GM18867 (cell line): ENCODE measurements around the gene SDS.

ENCODE experiments used
- ATAC-seq: cut with Tn5 transposase; IDR thresholded peaks from one replicate; pipeline ENCODE4 v1.9.1; 2021; ENCODE audit warnings: mild to moderate bottlenecking, moderate library complexity; ENCODE audit not compliant: unreplicated experiment

SDS gene

DNA sequence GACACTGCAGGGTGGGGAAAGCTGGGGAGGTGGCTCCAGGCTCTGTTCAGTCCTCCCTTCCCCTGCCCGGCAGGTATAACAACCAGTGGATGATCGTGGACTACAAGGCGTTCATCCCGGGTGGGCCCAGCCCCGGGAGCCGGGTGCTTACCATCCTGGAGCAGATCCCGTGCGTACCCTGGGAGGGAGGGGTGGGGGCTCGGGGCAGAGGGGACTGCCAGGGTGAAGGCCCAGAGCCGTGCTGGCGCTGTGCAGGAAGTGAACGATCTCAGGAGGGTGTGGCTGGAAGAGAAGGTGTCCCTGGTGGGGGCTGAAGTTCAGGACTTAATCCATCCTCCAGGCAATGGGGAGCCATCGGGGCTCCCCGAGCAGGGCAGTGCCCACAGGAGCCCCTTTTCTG is 18.9 kb downstream of the SDS start:
- no peak for ATAC-seq

DNA sequence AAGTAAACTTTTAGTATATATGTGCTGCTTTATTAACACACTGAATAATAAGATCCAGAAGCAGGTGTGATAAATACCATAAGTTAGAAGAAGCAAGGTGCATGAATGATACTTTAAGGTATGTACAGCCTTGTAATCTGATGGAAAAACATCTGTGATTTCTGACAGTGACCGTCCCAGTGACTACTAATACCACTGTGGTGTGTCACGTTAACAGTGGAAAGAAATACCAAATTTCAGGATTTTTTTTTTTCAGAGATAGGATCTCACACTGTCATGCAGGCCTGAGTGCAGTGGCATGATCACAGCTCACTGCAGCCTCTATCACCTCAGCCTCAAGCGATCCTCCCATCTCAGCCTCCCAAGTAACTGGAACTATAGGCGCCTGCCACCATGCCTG is 21.5 kb downstream of the SDS start:
- no peak for ATAC-seq

DNA sequence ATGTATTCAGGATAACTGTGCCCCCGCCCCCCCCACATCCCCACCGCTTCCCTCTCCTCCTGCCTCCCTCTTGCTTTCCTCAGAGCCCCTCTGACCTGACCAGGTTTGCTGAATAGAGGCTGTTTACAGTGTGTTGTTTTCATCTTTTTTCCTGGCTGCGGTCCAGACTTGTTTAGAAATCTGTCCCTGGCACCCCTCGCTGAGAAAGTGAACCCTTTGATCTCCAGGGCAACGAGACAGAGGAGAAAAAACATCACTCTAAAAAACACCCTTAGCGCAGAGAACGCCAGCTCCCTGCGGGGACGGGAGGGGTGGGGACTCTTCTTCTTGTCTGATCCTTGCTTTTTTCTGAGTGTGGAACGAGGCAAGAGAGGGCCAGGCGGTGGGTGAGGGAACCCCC is 22.5 kb downstream of the SDS start:
- no peak for ATAC-seq

DNA sequence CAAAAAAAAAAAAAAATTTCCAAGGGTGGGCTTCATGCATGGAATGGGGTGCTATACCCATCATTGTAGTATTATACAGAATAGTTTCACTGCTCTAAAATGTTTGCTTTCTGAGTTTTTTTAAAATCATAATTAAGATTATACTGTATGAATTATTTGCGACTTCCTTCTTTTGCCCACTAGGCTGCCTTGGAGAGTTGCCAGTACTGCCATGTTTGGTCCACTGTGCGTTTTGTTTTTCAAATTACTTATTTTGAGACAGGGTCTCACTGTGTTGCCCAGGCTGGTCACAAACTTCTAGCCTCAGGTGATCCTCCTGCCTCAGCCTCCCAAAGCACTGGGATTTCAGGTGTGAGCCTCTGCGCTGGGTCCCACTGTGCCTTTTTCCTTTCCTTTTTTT is 25.4 kb downstream of the SDS start:
- ATAC-seq, result no peak

DNA sequence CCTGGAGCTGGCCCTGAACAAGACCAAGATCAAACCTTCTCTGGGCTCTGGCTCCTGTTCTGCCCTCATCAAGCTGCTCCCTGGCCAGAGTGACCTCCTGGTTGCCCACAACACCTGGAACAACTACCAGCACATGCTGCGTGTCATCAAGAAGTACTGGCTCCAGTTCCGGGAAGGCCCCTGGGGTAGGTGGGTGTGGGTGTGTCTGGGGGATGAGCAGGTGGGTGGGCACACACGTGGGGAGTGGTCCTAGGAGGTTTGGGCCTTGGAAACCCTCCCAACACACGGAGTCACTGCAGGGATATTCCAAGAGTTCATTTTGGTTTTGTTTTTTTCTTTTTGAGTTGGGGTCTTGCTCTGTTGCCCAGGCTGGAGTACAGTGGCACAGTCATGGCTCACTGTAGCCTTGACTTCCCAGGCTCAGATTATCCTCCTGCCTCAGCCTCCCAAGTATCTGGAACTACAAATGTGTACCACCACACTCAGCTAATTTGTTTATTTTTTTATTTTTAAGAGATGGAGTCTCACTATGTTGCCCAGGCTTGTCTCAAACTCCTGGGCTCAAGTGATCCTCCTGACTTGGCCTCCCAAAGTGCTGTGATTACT is 28.8 kb downstream of the SDS start:
- ATAC-seq, result no peak

DNA sequence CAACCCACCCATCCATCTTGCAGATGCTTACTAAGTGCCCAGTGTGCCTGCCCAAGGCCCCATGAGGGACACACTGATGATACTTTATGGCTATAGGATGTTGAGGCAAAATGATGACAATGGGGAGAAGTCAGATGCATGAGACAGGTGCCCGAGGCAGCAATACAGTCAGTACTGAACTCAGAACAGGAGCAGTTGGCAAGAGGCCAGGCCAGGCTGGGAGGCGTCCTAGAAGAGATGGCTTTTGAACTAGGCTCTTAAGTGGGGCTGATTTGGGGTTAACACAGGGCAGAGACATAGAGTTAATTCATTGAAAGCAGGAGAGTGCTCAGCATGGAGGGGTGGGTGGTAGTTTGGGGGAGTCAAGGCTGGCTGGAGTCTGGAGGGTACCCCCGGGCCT is 29.7 kb downstream of the SDS start:
- ATAC-seq, result no peak

DNA sequence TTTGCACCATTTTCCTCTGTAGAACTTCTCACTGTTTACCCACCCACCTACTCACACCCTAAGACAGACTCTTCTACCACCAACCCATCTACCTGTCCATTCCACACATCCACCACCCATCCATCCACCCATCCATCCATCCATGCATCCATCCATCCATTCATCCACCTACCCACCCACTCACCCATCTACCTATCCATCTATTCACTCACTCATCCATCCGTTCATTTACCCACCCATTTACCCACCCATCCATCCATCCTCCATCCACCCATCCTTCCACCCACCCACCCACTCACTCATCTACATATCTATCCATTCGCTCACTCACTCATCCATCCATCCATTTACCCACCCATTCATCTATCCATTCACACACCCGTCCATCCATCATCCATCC is 30.2 kb downstream of the SDS start:
- ATAC-seq, result no peak

DNA sequence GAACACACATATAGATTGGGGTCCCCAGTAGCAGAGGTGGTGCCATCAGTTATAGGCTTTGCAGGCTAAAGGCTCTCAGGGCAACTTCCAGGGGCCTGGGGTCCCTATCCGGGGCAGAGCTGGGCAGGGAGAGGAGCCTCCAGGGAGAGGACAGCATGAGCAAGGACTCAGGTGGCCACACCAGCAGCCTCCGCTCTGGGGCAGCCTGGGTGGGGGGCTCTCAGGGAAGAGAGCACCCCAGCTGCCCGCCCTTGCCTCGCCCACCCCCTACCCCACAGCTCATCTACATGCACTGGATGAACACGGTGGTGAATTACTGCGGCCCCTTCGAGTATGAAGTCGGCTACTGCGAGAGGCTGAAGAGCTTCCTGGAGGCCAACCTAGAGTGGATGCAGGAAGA is 31.3 kb downstream of the SDS start:
- no peak for ATAC-seq

DNA sequence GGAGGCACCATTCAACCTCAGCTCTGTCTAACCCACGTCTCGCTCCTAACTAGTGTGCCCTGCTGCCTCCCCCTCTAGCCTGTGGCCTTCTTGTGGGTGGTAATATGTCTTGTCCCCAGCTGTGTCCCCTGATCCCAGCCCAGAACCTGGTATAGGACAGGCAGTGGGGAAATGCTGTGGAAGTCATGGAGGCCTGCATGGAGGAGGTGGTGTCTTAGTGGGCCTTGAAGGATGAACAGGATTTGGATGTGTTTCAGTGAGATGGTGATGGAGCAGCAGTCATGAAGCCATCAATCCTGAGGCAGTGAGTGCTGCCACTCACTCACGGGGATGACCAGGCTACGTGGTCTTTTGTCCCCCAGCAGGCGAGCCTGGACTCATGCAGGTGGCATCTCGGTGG is 31.9 kb downstream of the SDS start:
- no peak for ATAC-seq

DNA sequence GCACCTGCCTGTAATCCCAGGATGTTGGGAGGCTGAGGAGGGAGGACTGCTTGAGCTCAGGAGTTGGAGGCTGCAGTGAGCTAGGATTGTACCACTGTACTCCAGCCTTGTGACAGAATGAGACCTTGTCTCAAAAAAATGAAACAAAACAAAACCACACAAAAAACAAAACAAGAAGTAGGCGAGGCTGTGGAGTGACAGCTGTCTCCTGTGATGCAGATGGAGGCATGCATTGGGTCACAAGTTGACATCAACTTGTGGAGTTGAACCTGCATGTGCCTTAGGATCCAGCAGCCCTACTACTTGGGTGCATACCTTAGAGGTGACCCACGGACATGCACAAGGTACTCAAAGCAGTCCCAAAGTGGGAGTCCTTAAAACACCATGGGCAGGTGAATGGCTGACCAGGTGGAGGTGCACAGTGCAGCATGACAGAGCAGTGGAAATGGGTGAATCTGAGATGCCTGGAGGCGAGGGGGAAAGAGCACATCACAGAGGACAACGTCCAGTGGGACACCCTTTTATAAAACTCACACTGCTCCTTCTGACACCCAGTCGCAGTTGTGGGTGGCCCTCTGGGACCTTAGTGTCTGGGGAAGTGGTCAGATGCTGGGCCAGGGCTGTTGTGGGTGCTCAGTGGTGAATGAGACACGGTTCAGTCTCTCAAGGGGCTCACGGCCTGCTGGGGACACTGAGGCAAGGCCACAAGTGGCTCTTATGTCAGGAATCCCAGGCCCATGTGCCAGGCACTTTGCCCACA is 32.6 kb downstream of the SDS start:
- no peak for ATAC-seq

DNA sequence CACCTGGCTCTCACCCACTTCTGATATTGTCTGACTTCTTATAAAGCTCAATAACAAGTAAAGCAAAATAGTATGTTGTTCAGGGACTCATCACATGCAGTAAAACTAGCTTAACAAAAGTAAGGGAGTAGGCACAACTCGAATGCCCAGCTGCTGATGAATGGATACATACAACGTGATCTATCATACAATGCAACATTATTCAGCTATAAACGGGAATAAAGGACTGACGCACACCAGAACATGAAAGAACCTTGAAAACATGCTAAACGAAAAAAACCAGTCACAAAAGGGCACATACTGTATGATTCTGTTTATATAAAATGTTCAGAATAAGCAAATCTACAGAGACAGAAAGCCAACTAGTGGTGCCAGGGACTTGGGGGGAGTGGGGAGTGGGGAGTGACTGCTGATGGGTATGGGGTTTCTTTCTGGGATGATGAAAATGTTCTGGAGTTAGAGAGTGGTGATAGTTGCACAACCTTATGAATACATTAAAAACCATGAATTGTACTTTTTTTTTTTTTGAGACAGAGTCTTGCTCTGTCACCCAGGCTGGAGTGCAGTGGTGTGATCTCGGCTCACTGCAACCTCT is 34.2 kb downstream of the SDS start:
- ATAC-seq, result no peak

DNA sequence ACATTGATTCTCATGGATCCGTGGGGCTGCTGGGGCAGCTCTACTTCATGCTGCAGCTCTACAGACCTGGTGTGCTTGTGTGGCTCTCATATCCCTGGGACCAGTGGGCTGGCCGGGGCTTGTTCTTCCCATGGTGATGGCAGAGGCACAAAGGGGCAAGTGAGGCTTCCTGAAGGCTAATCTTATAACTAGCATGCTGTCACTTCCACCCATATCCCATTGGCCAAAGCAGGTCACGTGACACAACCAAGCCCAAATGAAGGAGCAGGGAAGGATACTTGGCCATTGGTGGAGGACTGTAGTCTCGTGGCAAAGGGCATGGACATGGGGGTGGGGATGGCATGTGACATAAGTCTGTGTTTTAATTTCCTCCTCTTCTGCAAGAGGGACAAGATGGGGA is 35.4 kb downstream of the SDS start:
- ATAC-seq, result no peak

DNA sequence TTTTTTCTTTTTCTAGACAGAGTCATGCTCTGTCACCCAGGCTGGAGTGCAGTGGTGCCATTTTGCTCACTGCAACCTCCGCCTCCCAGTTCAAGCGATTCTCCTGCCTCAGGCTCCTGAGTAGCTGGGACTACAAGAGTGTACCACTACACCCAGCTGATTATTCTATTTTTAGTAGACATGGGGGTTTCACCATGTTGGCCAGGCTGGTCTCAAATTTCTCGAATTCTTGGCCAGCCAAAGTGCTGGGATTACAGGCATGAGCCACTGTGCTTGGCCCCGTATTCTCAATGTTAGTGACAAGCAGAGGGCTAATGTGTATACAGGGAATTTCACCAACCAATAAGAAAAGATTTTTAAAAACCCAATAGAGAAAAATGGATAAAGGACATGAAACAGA is 36.9 kb downstream of the SDS start:
- no peak for ATAC-seq

DNA sequence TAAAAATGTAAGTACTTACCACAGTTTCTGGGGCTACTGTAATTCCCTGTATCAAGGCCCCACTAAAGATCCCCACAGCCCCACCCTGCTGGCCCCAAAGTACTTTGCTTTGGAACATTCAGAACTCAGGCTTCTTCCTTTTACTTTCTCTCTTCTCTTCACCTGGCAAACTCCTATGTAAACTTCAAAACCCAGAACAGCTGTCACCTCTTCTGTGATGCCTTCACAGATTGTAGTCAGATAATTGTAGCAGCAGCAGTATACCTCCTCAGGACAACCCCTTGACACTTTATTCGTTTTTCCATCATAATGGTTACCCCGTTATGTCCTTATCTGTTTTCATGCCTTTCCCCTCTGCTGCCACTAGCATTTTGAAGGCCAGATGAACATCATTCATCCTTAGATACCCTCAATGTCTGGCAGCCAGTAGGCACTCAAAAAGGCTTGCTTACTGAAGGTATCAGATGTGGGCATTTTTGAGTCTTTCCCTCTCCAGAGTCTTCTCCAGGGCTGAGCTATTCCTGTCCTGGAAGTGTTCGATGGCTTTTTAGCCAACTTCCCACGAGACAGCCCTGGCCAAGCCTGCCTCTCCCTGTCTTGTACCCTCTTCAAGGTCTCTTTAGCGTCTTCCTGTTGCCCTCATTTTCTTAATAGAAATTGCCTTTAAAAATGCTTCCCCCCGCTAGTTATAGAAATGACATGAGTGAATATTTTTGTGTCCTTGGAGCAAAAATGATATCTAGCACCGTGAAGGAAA is 37.9 kb downstream of the SDS start:
- no peak for ATAC-seq

DNA sequence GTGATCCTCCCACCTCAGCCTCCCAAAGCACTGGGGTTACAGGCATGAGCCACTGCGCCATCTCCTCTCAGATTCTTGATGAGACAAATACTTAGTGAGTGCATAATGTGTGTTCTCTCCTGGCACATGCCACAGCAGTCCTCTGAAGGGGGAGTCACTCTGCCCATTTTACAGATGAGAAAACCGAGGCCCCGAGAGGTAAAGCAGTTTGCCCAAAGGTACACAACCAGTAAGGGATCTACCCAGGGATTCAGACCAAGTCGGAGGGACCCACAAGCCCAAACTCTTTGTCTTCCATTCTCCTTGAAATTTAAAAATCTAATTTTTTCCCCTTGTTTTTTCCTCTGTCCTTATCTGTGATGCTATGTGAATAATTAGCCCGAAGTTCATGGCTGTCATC is 39.0 kb downstream of the SDS start:
- no peak for ATAC-seq

DNA sequence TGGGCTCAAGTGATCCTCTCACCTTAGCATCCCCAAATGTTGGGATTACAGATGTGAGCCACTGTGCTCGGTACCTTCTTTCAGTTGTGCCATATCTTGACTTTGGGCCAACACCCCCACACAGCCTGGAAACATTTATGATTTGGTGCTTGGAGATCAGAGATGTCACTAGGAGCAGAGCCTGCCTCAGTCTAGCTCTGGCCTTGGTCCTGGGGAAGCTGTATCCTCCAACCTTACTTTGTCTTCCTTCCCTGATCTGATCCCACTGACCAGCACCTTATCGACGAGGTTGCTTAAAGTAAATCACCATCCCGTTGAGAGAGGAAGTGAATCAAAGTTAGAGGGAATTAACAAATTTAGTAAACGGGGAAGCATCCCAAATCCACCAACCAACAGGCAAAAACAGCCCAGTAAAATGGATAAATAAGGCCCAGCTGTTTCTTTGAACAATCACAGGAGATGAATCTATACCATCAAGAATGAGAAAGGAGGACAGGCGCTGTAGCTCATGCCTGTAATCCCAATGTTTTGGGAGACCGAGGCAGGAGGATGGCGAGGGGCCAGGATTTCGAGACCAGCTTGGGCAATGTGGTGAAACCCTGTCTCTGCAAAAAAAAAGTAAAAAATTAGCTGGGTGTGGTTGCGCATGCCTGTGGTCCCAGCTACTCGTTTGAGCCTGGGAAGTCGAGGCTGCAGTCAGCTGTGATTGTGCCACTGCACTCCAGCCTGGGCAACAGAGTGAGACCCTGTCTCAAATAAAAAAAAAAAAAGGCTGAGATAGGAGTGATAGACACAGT is 41.9 kb downstream of the SDS start:
- no peak for ATAC-seq

DNA sequence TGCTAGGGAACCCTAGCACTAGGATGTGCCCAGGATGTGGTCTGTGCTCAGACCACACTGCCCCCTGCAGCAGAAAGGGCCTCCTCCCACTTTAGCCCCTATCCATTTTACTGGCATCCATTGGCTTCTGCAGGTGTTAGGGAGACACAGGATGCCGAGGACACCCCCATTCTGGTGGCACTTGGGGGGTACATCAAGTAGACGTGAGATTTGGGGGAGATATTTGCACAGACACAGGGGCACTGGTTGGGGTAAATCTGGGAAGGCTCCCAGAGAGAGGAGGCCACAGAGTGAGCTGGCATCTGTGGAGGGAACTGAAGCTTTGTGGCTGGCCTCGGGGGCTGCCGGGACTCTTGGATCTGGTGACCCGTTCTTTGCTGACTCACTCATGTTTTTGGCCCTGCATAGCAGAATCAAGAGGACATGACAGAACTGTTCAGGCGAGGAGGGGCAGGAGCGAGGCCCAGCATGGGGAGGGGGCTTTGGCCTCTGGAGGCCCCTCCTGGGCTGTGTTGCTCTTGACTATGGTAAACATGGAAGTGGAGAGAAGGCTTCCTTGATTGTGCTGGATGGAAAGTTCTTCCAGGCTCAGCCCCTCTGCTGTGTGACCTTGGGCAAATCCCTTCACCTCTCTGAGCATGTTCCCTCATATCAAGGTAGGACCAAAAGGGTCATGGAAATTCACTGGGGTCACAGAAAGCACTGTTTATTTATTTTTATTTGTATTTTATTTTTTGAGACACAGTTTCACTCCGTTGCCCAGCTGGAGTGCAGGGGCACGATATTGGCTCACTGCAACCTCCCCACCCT is 43.5 kb downstream of the SDS start:
- ATAC-seq, result no peak

DNA sequence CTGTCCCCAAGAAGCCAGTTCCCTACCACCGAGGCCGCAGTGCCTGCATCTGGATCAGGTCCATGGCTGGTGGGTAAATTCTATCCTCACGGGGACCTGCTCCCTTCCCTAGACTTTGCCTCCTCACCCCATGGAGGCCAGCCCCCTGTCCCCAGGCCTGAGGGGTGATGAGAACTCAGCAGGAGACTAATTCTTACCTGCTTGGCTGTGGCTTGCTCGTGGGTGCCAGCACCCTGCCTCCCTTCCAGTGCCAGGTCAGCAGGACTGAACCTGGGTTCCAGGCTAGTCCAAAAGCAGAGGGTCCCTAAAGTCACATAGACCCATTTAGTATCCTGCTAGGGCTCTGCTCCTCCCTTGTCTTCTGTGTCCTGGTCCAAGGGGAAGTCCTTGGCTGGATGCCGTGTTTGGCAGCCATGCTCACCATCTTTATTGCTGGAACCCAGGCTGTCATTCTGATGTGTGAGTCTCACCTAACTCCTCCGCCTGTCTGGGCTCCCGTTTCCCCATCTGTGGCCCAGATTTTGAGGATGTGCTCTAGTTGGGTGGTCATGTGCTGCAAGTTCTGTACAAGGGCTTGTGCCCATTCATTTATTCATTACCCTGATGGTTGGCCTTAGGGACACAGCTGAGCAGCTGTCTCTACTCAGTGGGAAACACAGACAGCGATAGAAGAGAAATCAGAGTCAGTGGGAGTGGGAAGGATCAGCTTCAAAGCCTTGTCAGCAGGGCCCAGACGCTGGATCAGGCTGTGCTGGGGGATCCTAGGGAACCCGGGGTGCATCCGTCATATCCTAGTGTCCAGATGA is 44.4 kb downstream of the SDS start:
- ATAC-seq, result peak; percentile 2

DNA sequence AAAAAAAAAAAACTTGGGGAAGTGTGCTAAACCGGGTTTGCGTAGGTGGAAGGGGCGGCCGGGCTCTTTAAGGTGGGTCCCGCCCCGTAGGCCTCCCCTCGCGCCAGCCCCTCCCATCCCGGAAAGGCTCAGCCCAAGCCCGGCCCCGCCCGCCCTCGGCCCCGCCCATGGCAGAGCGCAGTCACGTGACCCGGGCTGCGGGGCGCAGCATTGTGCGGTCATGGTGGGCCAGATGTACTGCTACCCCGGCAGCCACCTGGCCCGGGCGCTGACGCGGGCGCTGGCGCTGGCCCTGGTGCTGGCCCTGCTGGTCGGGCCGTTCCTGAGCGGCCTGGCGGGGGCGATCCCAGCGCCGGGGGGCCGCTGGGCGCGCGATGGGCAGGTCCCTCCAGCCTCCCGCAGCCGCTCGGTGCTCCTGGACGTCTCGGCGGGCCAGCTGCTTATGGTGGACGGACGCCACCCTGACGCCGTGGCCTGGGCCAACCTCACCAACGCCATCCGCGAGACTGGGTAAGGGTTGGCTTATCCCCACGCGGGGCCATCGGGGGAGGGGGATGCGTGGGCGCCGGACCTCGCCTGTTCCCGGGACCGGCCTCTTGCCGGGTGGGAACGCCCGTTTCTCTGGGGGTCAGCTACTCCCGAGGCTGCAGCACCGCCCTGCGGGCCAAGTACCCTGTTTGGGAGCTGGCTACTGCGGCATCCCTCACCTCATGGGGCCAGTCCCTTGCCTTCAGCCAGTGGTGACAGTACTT is 45.1 kb downstream of the SDS start, which contains the start of gene PLBD2:
TSS of gene PLBD2 (plus strand) at position 207 of the 752 bp plus-strand sequence. CDS start at position 221, 14 bp downstream.
- peak; percentile 94 for ATAC-seq
